RPMI7951 (cell line): ENCODE results near the gene EVI5. TPM values are rescaled to one million over a fixed set of nuclear protein-coding genes. Genes with fewer than 3 reads are reported as not detected.

Experiments used
- DNase-seq: peaks from one replicate; pipeline ENCODE4 v3.0.0-alpha.2; 2012; ENCODE audit warnings: low read depth
- total RNA-seq: library from RNA; depleted of rRNA; stranded (reverse); fragments of >200 nt; shearing (Covaris generic); gene quantifications from 2 replicates; pipeline ENCODE4 v1.2.3, GENCODE V29; 2014; rRNA removed

EVI5 gene
- 11.8 and 12.6 TPM in 2 replicates for total RNA-seq

- peak; percentile 96 for DNase-seq
Measured at GRCh38 chr1:92784639-92785500, at the start of gene EVI5. Gene EVI5, minus strand, starts transcription at chr1:92785108. Its CDS starts 48,562 bp downstream, at chr1:92736546.

- DNase-seq = no peak
Measured at GRCh38 chr1:92834617-92835016, 49.7 kb upstream of the EVI5 start.

GRCh38 chr1:92833840-92834239 lies 48.9 kb upstream of the EVI5 start:
- DNase-seq = no peak

GRCh38 chr1:92832537-92833114 lies 47.7 kb upstream of the EVI5 start:
- no peak for DNase-seq

- peak; percentile 95 for DNase-seq
Measured at GRCh38 chr1:92831762-92832536, 47.0 kb upstream of the EVI5 start, which contains the start of gene RPL5. Gene RPL5, plus strand, starts transcription at chr1:92832040. Its CDS starts 75 bp downstream, at chr1:92832115.

GRCh38 chr1:92831368-92831761 lies 46.5 kb upstream of the EVI5 start:
- DNase-seq = no peak

- DNase-seq = no peak
Measured at GRCh38 chr1:92826792-92827191, 41.9 kb upstream of the EVI5 start.

- DNase-seq = peak; percentile 41
Measured at GRCh38 chr1:92822879-92823278, 38.0 kb upstream of the EVI5 start.

GRCh38 chr1:92820551-92820950 lies 35.6 kb upstream of the EVI5 start:
- DNase-seq = no peak

GRCh38 chr1:92820024-92820423 lies 35.1 kb upstream of the EVI5 start:
- peak; percentile 25 for DNase-seq

GRCh38 chr1:92817986-92818764 lies 33.3 kb upstream of the EVI5 start:
- peak; percentile 41 for DNase-seq

GRCh38 chr1:92817137-92817697 lies 32.3 kb upstream of the EVI5 start:
- DNase-seq = no peak

- no peak for DNase-seq
Measured at GRCh38 chr1:92816732-92817131, 31.8 kb upstream of the EVI5 start.

GRCh38 chr1:92808381-92808780 lies 23.5 kb upstream of the EVI5 start:
- no peak for DNase-seq

GRCh38 chr1:92805216-92805615 lies 20.3 kb upstream of the EVI5 start:
- DNase-seq = no peak

- DNase-seq = peak; percentile 96
Measured at GRCh38 chr1:92804721-92805201, 19.9 kb upstream of the EVI5 start.

GRCh38 chr1:92803140-92803887 lies 18.4 kb upstream of the EVI5 start:
- DNase-seq = no peak

- DNase-seq = peak; percentile 36
Measured at GRCh38 chr1:92797961-92798360, 13.1 kb upstream of the EVI5 start.

GRCh38 chr1:92797297-92797696 lies 12.4 kb upstream of the EVI5 start:
- no peak for DNase-seq

- DNase-seq = peak; percentile 29
Measured at GRCh38 chr1:92795166-92795565, 10.3 kb upstream of the EVI5 start.
